CD4-positive, CD25-positive, alpha-beta regulatory T cell (primary cell): ENCODE data around the gene RNASE12. TPM values are rescaled to one million over a fixed set of nuclear protein-coding genes. Genes with fewer than 3 reads are reported as not detected.

Experiments used
- polyA plus RNA-seq, 4 donors: library from polyadenylated mRNA; unstranded; fragments of 300-500 nt; fragmentation: Illumina TruSeq; gene quantifications; one replicate each; pipeline ENCODE4 v1.2.3, GENCODE V29; 2021
- total RNA-seq: library from RNA; stranded (reverse); gene quantifications from one replicate; pipeline ENCODE4 v1.2.3, GENCODE V29; 2022

RNASE12 gene
- total and polyA plus RNA-seq, 5 donors from 2014 or later, result not detected

Other genes starting within 250 kb of the RNASE12 start
- 18.5 TPM for gene PARP2, start 247.7 kb downstream of the RNASE12 start, total RNA-seq
- gene PARP2, start 247.7 kb downstream of the RNASE12 start, polyA plus RNA-seq, result 10 to 100 TPM in 1 of 4 donors, 1 to 10 TPM in 3; 5.2 to 10.3 (median 9.4) TPM
- 63.8 TPM for gene TEP1, start 177.9 kb downstream of the RNASE12 start, total RNA-seq
- 1 to 10 TPM; 2.8 to 7.1 (median 5.3) TPM for gene TEP1, start 177.9 kb downstream of the RNASE12 start, polyA plus RNA-seq
- 0.72 TPM for gene KLHL33, start 155.2 kb downstream of the RNASE12 start, total RNA-seq
- not detected for gene KLHL33, start 155.2 kb downstream of the RNASE12 start, polyA plus RNA-seq
- gene OSGEP, start 136.6 kb downstream of the RNASE12 start, total RNA-seq, result 40.8 TPM
- gene OSGEP, start 136.6 kb downstream of the RNASE12 start, polyA plus RNA-seq, result 10 to 100 TPM; 27.3 to 34.2 (median 32.9) TPM
- 72.6 TPM for gene APEX1, start 136.2 kb downstream of the RNASE12 start, total RNA-seq
- 100 to 1,000 TPM in 2 of 4 donors, 10 to 100 TPM in 2; 81.8 to 121 (median 101) TPM for gene APEX1, start 136.2 kb downstream of the RNASE12 start, polyA plus RNA-seq
- gene PIP4P1, start 129.9 kb downstream of the RNASE12 start, total RNA-seq, result 65.6 TPM
- 10 to 100 TPM; 24.7 to 38.3 (median 30.4) TPM for gene PIP4P1, start 129.9 kb downstream of the RNASE12 start, polyA plus RNA-seq
- 33.4 TPM for gene PNP, start 122.0 kb downstream of the RNASE12 start, total RNA-seq
- 10 to 100 TPM; 28.8 to 42.5 (median 40.3) TPM for gene PNP, start 122.0 kb downstream of the RNASE12 start, polyA plus RNA-seq
- gene RNASE10, start 85.8 kb downstream of the RNASE12 start, total RNA-seq, result not detected
- under 1 TPM in 1 of 4 donors, not detected in 3; 0.33 TPM for gene RNASE10, start 85.8 kb downstream of the RNASE12 start, polyA plus RNA-seq
- gene RNASE9, start 30.3 kb downstream of the RNASE12 start, total RNA-seq, result not detected
- not detected for gene RNASE9, start 30.3 kb downstream of the RNASE12 start, polyA plus RNA-seq
- gene RNASE11, start 3.4 kb downstream of the RNASE12 start, total RNA-seq, result not detected
- not detected for gene RNASE11, start 3.4 kb downstream of the RNASE12 start, polyA plus RNA-seq
- not detected for gene OR6S1, start 50.3 kb upstream of the RNASE12 start, total RNA-seq
- not detected for gene OR6S1, start 50.3 kb upstream of the RNASE12 start, polyA plus RNA-seq
- 0.17 TPM for gene RNASE4, start 93.2 kb upstream of the RNASE12 start, total RNA-seq
- gene RNASE4, start 93.2 kb upstream of the RNASE12 start, polyA plus RNA-seq, result 1 to 10 TPM in 3 of 4 donors, under 1 TPM in 1; 0.75 to 4.1 (median 2.9) TPM
- 0.62 TPM for gene ANG, start 97.4 kb upstream of the RNASE12 start, total RNA-seq
- gene ANG, start 97.4 kb upstream of the RNASE12 start, polyA plus RNA-seq, result 1 to 10 TPM in 2 of 4 donors, under 1 TPM in 2; 0.59 to 2.3 (median 1.1) TPM
- gene EDDM3A, start 154.5 kb upstream of the RNASE12 start, total RNA-seq, result not detected
- gene EDDM3A, start 154.5 kb upstream of the RNASE12 start, polyA plus RNA-seq, result not detected
- not detected for gene EDDM3B, start 177.0 kb upstream of the RNASE12 start, total RNA-seq
- gene EDDM3B, start 177.0 kb upstream of the RNASE12 start, polyA plus RNA-seq, result not detected
- 1.3 TPM for gene RNASE6, start 189.9 kb upstream of the RNASE12 start, total RNA-seq
- gene RNASE6, start 189.9 kb upstream of the RNASE12 start, polyA plus RNA-seq, result 1 to 10 TPM in 2 of 4 donors, under 1 TPM in 2; 0.24 to 6.3 (median 0.95) TPM
- not detected for gene RNASE1, start 211.5 kb upstream of the RNASE12 start, total RNA-seq
- not detected for gene RNASE1, start 211.5 kb upstream of the RNASE12 start, polyA plus RNA-seq